ENCODE measurements around the gene SEMA5B. TPM values are rescaled to one million over a fixed set of nuclear protein-coding genes. Genes with fewer than 3 reads are reported as not detected.

SEMA5B gene
- total RNA-seq, 1 experiment from 2014 or later = 9.4 TPM

GRCh38 chr3:122960652-122961051, 66.9 kb downstream of the SEMA5B start:
- no peak for DNase-seq
- Histone ChIP-seq H2AK5ac (ENCODE audit: insufficient read length, low read length) (no peak overlapping the region), H4K20me1 (ENCODE audit: control insufficient read depth, insufficient read depth, insufficient read length) (peaks cover 2% of the 10 kb centered on the region), H3K23me2 (ENCODE audit: insufficient read length, low read depth, low read length, poor library complexity, severe bottlenecking) (no peaks in the 10 kb centered on the region), H3K14ac (ENCODE audit: insufficient read depth, low read length) (no peak overlapping the region), H3K4ac (ENCODE audit: low read depth, low read length) (no peak overlapping the region), H2BK12ac (ENCODE audit: insufficient read length, low read depth, low read length) (no peak overlapping the region), H3K4me2 (ENCODE audit: insufficient read depth, insufficient read length, low read length) (no peak overlapping the region), H3K56ac (ENCODE audit: insufficient read length, low read depth, low read length) (no peak overlapping the region), H2BK120ac (ENCODE audit: low read depth, low read length, poor library complexity, severe bottlenecking) (no peak overlapping the region), H2BK15ac (ENCODE audit: low read depth, low read length) (no peak overlapping the region), H3K27ac (ENCODE audit: insufficient read length, low read depth, low read length) (no peak overlapping the region), H4K8ac (replicated peaks; ENCODE audit: insufficient read length, low read depth, low read length) (no peak overlapping the region), H2BK5ac (ENCODE audit: insufficient read length, low read length) (no peak overlapping the region), H3K79me2 (ENCODE audit: insufficient read depth, low read length) (no peaks in the 10 kb centered on the region), H3K4me1 (ENCODE audit: insufficient read depth, low read length) (peaks cover 13% of the 10 kb centered on the region; the same call in 1 of the 2 replicates), H3K23ac (ENCODE audit: insufficient read length, low read depth, low read length) (no peak overlapping the region), H2BK20ac (ENCODE audit: low read depth, low read length, poor library complexity, severe bottlenecking) (no peak overlapping the region), H4K5ac (ENCODE audit: insufficient read length, low read depth, low read length) (no peak overlapping the region), H2AFZ (ENCODE audit: low read length) (no peak overlapping the region), H3K79me1 (ENCODE audit: insufficient read depth, low read depth, low read length, poor library complexity, severe bottlenecking) (no peaks in the 10 kb centered on the region), H3K27me3 (ENCODE audit: insufficient read depth, low read length) (no peaks in the 10 kb centered on the region), H3K18ac (ENCODE audit: insufficient read length, low read depth, low read length) (no peak overlapping the region), H3K9ac (ENCODE audit: extremely low read depth, insufficient read length, low read length) (no peak overlapping the region), H4K91ac (ENCODE audit: insufficient read length, low read depth, low read length) (no peak overlapping the region), H3T11ph (ENCODE audit: low read length) (no peak overlapping the region), H3K9me3 (ENCODE audit: control insufficient read depth, low read depth, low read length) (no peaks in the 10 kb centered on the region)
- Mint-ChIP-seq H3K27me3 (ENCODE audit: low read depth) (peaks cover 9% of the 10 kb centered on the region; the same call in 1 of the 2 replicates), H3K9me3 (no peaks in the 10 kb centered on the region), H3K4me3 (no peak overlapping the region), H3K36me3 (ENCODE audit: insufficient read depth in 1 of 3, low read depth in 3 of 3) (peaks cover 0 to 4% (median 2%) of the 10 kb centered on the region in 3 experiments; a peak in 2 of 7 replicates), H3K27ac (no peak overlapping the region; a peak in 1 of 7 replicates), H3K4me1 (peaks cover 60 to 71% of the 10 kb centered on the region in 2 experiments)
- no peak for TF ChIP-seq CTCF (conservative IDR thresholded peaks at IDR 0.05)
- no CpG with 5 or more reads among the region's 4 CpGs for WGBS (ENCODE audit: extremely low coverage, insufficient read length, low lambda C conversion rate)

All from H9 (cell line).